IMR-90 (cell line): Measurements from ENCODE around the gene HFM1. TPM values are rescaled to one million over a fixed set of nuclear protein-coding genes. Genes with fewer than 3 reads are reported as not detected.

Experiments used
- ATAC-seq: fragments of 200-7000 bp; cut with Tn5 transposase; 2 replicates; pipeline ENCODE4 v1.9.1; 2020; ENCODE audit warnings: low read depth, mild to moderate bottlenecking, moderate library complexity
- BruUV-seq: library from RNA; stranded (reverse); fragments of 400-500 nt; replicated peaks from 2 replicates; lab custom pipeline; 2021; lab: Mats Ljungman, UMichigan
- CTCF ChIA-PET: fragments of 300-600 bp; formaldehyde crosslinking; extraction: SDS; loops from one replicate; lab custom pipeline; 2021; ENCODE audit warnings: antibody characterized with exemption; lab: Yijun Ruan, JAX
- POLR2A ChIA-PET: fragments of 300-600 bp; sonication (Branson Sonifier 250); formaldehyde crosslinking; loops from one replicate; lab custom pipeline; 2022; ENCODE audit warnings: antibody characterized with exemption; ENCODE audit not compliant: unreplicated experiment; lab: Charles Lee
- DNase-seq: peaks from one replicate; pipeline ENCODE4 v3.0.0; 2013
- H2AFZ ChIP-seq: replicated peaks from 2 replicates; pipeline ENCODE3; 2013; ENCODE audit warnings: low read length, mild to moderate bottlenecking; ENCODE audit not compliant: poor library complexity
- H2AK5ac ChIP-seq: 2 replicates; pipeline ENCODE4 v1.6.1; 2013; ENCODE audit warnings: low read depth, low read length, inconsistent platforms
- H2AK9ac ChIP-seq: replicated peaks from 2 replicates; pipeline ENCODE3; 2013; ENCODE audit warnings: mild to moderate bottlenecking, low read depth, low read length, moderate library complexity; ENCODE audit not compliant: poor library complexity
- H2BK120ac ChIP-seq: 2 replicates; pipeline ENCODE4 v1.6.1; 2013; ENCODE audit warnings: low read depth, low read length, inconsistent platforms
- H2BK15ac ChIP-seq: 3 replicates; pipeline ENCODE4 v1.6.1; 2013; ENCODE audit warnings: low read depth, low read length, inconsistent platforms
- H2BK20ac ChIP-seq: 2 replicates; pipeline ENCODE4 v1.6.1; 2013; ENCODE audit warnings: low read depth, mild to moderate bottlenecking, inconsistent platforms, low read length, moderate library complexity
- H2BK5ac ChIP-seq: 2 replicates; pipeline ENCODE4 v1.6.1; 2013; ENCODE audit warnings: mild to moderate bottlenecking, low read depth, low read length, inconsistent platforms; ENCODE audit not compliant: poor library complexity, severe bottlenecking
- H3K14ac ChIP-seq: replicated peaks from 2 replicates; pipeline ENCODE4 v1.6.1; 2013; ENCODE audit warnings: low read depth, low read length, inconsistent platforms
- H3K18ac ChIP-seq: 2 replicates; pipeline ENCODE4 v1.6.1; 2013; ENCODE audit warnings: low read depth, low read length, control low read depth
- H3K23ac ChIP-seq: 2 replicates; pipeline ENCODE4 v1.6.1; 2013; ENCODE audit warnings: low read depth, low read length, inconsistent platforms
- H3K27ac ChIP-seq: 2 replicates; pipeline ENCODE4 v1.5.1; 2013; ENCODE audit warnings: mild to moderate bottlenecking, control low read depth, low read length; ENCODE audit not compliant: insufficient read depth
- H3K27me3 ChIP-seq: 2 replicates; pipeline ENCODE4 v1.6.1; 2013; ENCODE audit warnings: low read length; ENCODE audit not compliant: control insufficient read depth, insufficient read depth
- H3K36me3 ChIP-seq: 2 replicates; pipeline ENCODE4 v1.6.1; 2013; ENCODE audit warnings: low read length, mixed read lengths; ENCODE audit not compliant: control insufficient read depth, insufficient read depth
- H3K4ac ChIP-seq: 2 replicates; pipeline ENCODE4 v1.6.1; 2013; ENCODE audit warnings: low read depth, low read length, inconsistent platforms
- H3K4me1 ChIP-seq: 2 replicates; pipeline ENCODE4 v1.6.1; 2013; ENCODE audit warnings: low read length, mixed read lengths; ENCODE audit not compliant: control insufficient read depth, insufficient read depth
- H3K4me2 ChIP-seq: 2 replicates; pipeline ENCODE4 v1.6.1; 2013; ENCODE audit warnings: low read depth, mild to moderate bottlenecking, control low read depth, low read length, moderate library complexity
- H3K4me3 ChIP-seq: 2 replicates; pipeline ENCODE4 v1.5.1; 2013; ENCODE audit warnings: low read depth, mild to moderate bottlenecking, control low read depth, low read length, moderate library complexity; ENCODE audit not compliant: insufficient read depth
- H3K56ac ChIP-seq: 2 replicates; pipeline ENCODE4 v1.6.1; 2013; ENCODE audit warnings: low read length, inconsistent platforms; ENCODE audit not compliant: insufficient read depth; ENCODE audit errors: extremely low read depth
- H3K79me1 ChIP-seq, 2 experiments: 2 replicates each; pipeline ENCODE4 v1.6.1; 2013; ENCODE audit warnings: low read length in 2 of 2, inconsistent platforms in 1 of 2, low read depth in 1 of 2
- H3K9ac ChIP-seq: 2 replicates; pipeline ENCODE4 v1.6.1; 2013; ENCODE audit warnings: low read depth, low read length, control low read depth
- H3K9me1 ChIP-seq: 2 replicates; pipeline ENCODE4 v1.6.1; 2013; ENCODE audit warnings: low read length, inconsistent platforms; ENCODE audit not compliant: insufficient read depth
- H3K9me3 ChIP-seq: 2 replicates; pipeline ENCODE4 v1.6.1; 2013; ENCODE audit warnings: low read length; ENCODE audit not compliant: control insufficient read depth, insufficient read depth
- H4K20me1 ChIP-seq: 2 replicates; pipeline ENCODE4 v1.6.1; 2013; ENCODE audit warnings: low read length, inconsistent platforms; ENCODE audit not compliant: insufficient read depth
- H4K5ac ChIP-seq: 2 replicates; pipeline ENCODE4 v1.6.1; 2013; ENCODE audit warnings: mild to moderate bottlenecking, low read depth, low read length, control low read depth
- H4K8ac ChIP-seq, 2 experiments: 2 replicates each; pipeline ENCODE4 v1.6.1; 2013; ENCODE audit warnings: low read depth in 2 of 2, low read length in 2 of 2, control low read depth in 1 of 2, inconsistent platforms in 1 of 2
- H4K91ac ChIP-seq: 2 replicates; pipeline ENCODE4 v1.6.1; 2013; ENCODE audit warnings: low read depth, low read length, inconsistent platforms; ENCODE audit not compliant: insufficient read depth
- MAZ ChIP-seq: IDR thresholded peaks from 2 replicates; pipeline ENCODE4 v1.6.1; 2012; ENCODE audit warnings: low read depth, mild to moderate bottlenecking, low read length, improper control_type of control experiment, moderate library complexity, borderline replicate concordance
- MXI1 ChIP-seq: IDR thresholded peaks from 2 replicates; pipeline ENCODE4 v1.6.1; 2012; ENCODE audit warnings: low read depth, mild to moderate bottlenecking, low read length, moderate library complexity, borderline replicate concordance
- NFE2L2 ChIP-seq: fragments of 150-350 bp; IDR thresholded peaks from 2 replicates; pipeline ENCODE4 v1.6.1; 2016; ENCODE audit warnings: low read depth, mild to moderate bottlenecking, low read length
- SMC3 ChIP-seq: fragments of 150-350 bp; IDR thresholded peaks from 2 replicates; pipeline ENCODE4 v1.6.1; 2016; ENCODE audit warnings: low read depth, mild to moderate bottlenecking, antibody characterized with exemption, low read length, moderate library complexity
- WGBS, 2 experiments: methylation state at CpG; one replicate each; pipeline versions ENCODE4 v1.1.5 to v1.1.7; 2013; ENCODE audit warnings: missing lambda C conversion rate in 2 of 2; ENCODE audit not compliant: insufficient read length in 1 of 2; ENCODE audit errors: extremely low coverage in 2 of 2; 5-methylcytosine and 5-hydroxymethylcytosine counted together
- dilution Hi-C: fragments of 300-500 bp; cut with HindIII; formaldehyde crosslinking; loops from one replicate; pipeline ENCODE4 v1.14.3; 2018; ENCODE audit warnings: low sequenced_read_pairs; ENCODE audit not compliant: unreplicated experiment
- in situ Hi-C: fragments of 300-500 bp; cut with MboI; formaldehyde crosslinking; loops from 3 replicates; pipeline ENCODE4 v1.14.3; 2019; ENCODE audit warnings: low sequenced_read_pairs, inconsistent platforms, mixed read lengths
- intact Hi-C: fragments of 100-400 bp; cut with micrococcal nuclease; formaldehyde crosslinking; loops from 2 replicates; pipeline ENCODE4 v1.10.0; 2022
- polyA plus RNA-seq, 3 experiments: library from polyadenylated mRNA; depleted of rRNA; stranded (reverse); fragments of >200 nt; gene quantifications; 2 replicates each; pipeline ENCODE4 v1.2.3, GENCODE V29; 2012; ENCODE audit warnings: low replicate concordance in 1 of 3
- total RNA-seq: library from RNA; depleted of rRNA; stranded (reverse); fragments of >200 nt; gene quantifications from 2 replicates; pipeline ENCODE4 v1.2.3, GENCODE V29; 2012

HFM1 gene
- total and polyA plus RNA-seq, 2 of the 4 experiments (the other 2 are of a cell fraction): 0.15 to 0.18 TPM

GRCh38 chr1:91400133-91400725 lies 4.4 kb downstream of the HFM1 start:
- in situ Hi-C loops: no loop called here
- CTCF ChIA-PET: interaction anchor here (0.6 to 1.2 kb wide), 3 partner anchors 46 to 234 kb away, joined by 4 to 7 read pairs (median 4); no protein-coding TSS in a partner anchor

More at GRCh38 chr1:91400133-91400725, 4.4 kb downstream of the HFM1 start:
- H3K9ac ChIP-seq: no peak overlapping the region
- H4K5ac ChIP-seq: no peak overlapping the region
- H2BK5ac ChIP-seq: no peak overlapping the region
- H3K79me1 ChIP-seq: no peaks in the 10 kb centered on the region
- H3K9me3 ChIP-seq: no peaks in the 10 kb centered on the region
- no peak overlapping the region for H3K27ac ChIP-seq
- H3K14ac ChIP-seq: no peak overlapping the region
- dilution Hi-C loops (no loop called here), intact Hi-C loops (no loop called here)
- no peaks in the 10 kb centered on the region for H3K27me3 ChIP-seq
- WGBS, 2 experiments: 71% methylated on average over 1 of the region's 6 CpGs; no CpG with 5 or more reads in 1 of the 2 experiments
- H2BK20ac ChIP-seq: no peak overlapping the region
- no peaks in the 10 kb centered on the region for H3K9me1 ChIP-seq
- no peak overlapping the region for H3K4ac ChIP-seq
- H3K4me1 ChIP-seq: no peaks in the 10 kb centered on the region
- H3K56ac ChIP-seq: no peak overlapping the region
- H2BK15ac ChIP-seq: no peak overlapping the region
- DNase-seq: no peak
- TF ChIP-seq NFE2L2 (no peak), MAZ (no peak), MXI1 (no peak), SMC3 (no peak)
- H4K8ac ChIP-seq: no peak overlapping the region
- ATAC-seq: no peak
- H4K20me1 ChIP-seq: no peaks in the 10 kb centered on the region
- no peak overlapping the region for H3K23ac ChIP-seq
- BruUV-seq: no TSS peak
- H2AFZ ChIP-seq: no peak overlapping the region
- H3K4me3 ChIP-seq: no peak overlapping the region
- H3K36me3 ChIP-seq: no peaks in the 10 kb centered on the region
- H4K91ac ChIP-seq: no peak overlapping the region
- H3K4me2 ChIP-seq: no peak overlapping the region
- POLR2A ChIA-PET: no interaction called here
- H2BK120ac ChIP-seq: no peak overlapping the region
- no peak overlapping the region for H3K18ac ChIP-seq
- no peak overlapping the region for H2AK5ac ChIP-seq
- H2AK9ac ChIP-seq: no peak overlapping the region
